HepG2 (cell line): ENCODE results near the gene IL33. TPM values are rescaled to one million over a fixed set of nuclear protein-coding genes. Genes with fewer than 3 reads are reported as not detected.
A peak's percentile ranks its signal among the peaks of the same experiment; 100 is the strongest.

Experiments
- ARNT2 ChIP-seq: sonication (generic); formaldehyde crosslinking; IDR thresholded peaks from 2 replicates; pipeline ENCODE4 v1.8.0; 2022; ENCODE audit warnings: mild to moderate bottlenecking, low read depth, missing genetic modification reagents, moderate library complexity
- BRD4 ChIP-seq: sonication (generic); formaldehyde crosslinking; IDR thresholded peaks from 2 replicates; pipeline ENCODE4 v1.4.0; 2020; ENCODE audit warnings: missing genetic modification reagents
- HMGA1 ChIP-seq: sonication (generic); formaldehyde crosslinking; conservative IDR thresholded peaks from 2 replicates; pipeline ENCODE4 v1.4.0; 2020; ENCODE audit warnings: missing genetic modification reagents
- HMGXB3 ChIP-seq: sonication (generic); formaldehyde crosslinking; IDR thresholded peaks from 2 replicates; pipeline ENCODE4 v1.4.0; 2020; ENCODE audit warnings: missing genetic modification reagents, borderline replicate concordance
- JDP2 ChIP-seq: sonication (generic); formaldehyde crosslinking; IDR thresholded peaks from 2 replicates; pipeline ENCODE4 v1.8.1; 2022; ENCODE audit warnings: missing genetic modification reagents, borderline replicate concordance
- MYNN ChIP-seq: sonication (generic); formaldehyde crosslinking; IDR thresholded peaks from 2 replicates; pipeline ENCODE4 v1.4.0; 2020; ENCODE audit warnings: mild to moderate bottlenecking, low read depth, missing genetic modification reagents
- NONO ChIP-seq, 2 experiments: fragments of 450-650 bp in 1 of 2; sonication (generic) in 1 of 2; formaldehyde crosslinking in 1 of 2; IDR thresholded peaks in 1 of 2; conservative IDR thresholded peaks in 1 of 2; 2 replicates each; pipeline versions ENCODE4 v1.6.1 to v1.8.0; 2017 to 2022; ENCODE audit warnings: mild to moderate bottlenecking in 1 of 2, missing genetic modification reagents in 1 of 2, moderate library complexity in 1 of 2
- PCBP1 ChIP-seq: fragments of 200-400 bp; formaldehyde crosslinking; IDR thresholded peaks from 2 replicates; pipeline ENCODE4 v1.6.1; 2017; ENCODE audit warnings: mild to moderate bottlenecking, low read depth, low read length, borderline replicate concordance
- PREB ChIP-seq: sonication (generic); formaldehyde crosslinking; IDR thresholded peaks from 2 replicates; pipeline ENCODE4 v1.4.0; 2020; ENCODE audit warnings: missing genetic modification reagents
- PRMT3 ChIP-seq: sonication (generic); formaldehyde crosslinking; IDR thresholded peaks from 2 replicates; pipeline ENCODE4 v1.8.1; 2022; ENCODE audit warnings: low read depth, mild to moderate bottlenecking, moderate library complexity, missing genetic modification reagents, borderline replicate concordance
- RAD51 ChIP-seq: fragments of 450-650 bp; IDR thresholded peaks from 2 replicates; pipeline ENCODE4 v1.6.1; 2016; ENCODE audit warnings: borderline replicate concordance
- SIN3B ChIP-seq: fragments of 150-350 bp; IDR thresholded peaks from 2 replicates; pipeline ENCODE4 v1.6.1; 2014; ENCODE audit warnings: low read length
- TCF12 ChIP-seq, 2 experiments: fragments of 450-650 bp in 1 of 2; sonication (generic) in 1 of 2; formaldehyde crosslinking in 1 of 2; IDR thresholded peaks; 2 replicates each; pipeline versions ENCODE4 v1.6.1 to v1.8.0; 2017 to 2022; ENCODE audit warnings: antibody characterized with exemption in 1 of 2, mild to moderate bottlenecking in 1 of 2, missing genetic modification reagents in 1 of 2, moderate library complexity in 1 of 2
- TP53 ChIP-seq: sonication (generic); formaldehyde crosslinking; conservative IDR thresholded peaks from 2 replicates; pipeline ENCODE4 v1.4.0; 2020; ENCODE audit warnings: missing genetic modification reagents
- TRAFD1 ChIP-seq: sonication (generic); formaldehyde crosslinking; IDR thresholded peaks from 2 replicates; pipeline ENCODE4 v1.5.1; 2020; ENCODE audit warnings: missing genetic modification reagents, mild to moderate bottlenecking, borderline replicate concordance
- ZC3H4 ChIP-seq: sonication (generic); formaldehyde crosslinking; IDR thresholded peaks from 2 replicates; pipeline ENCODE4 v1.4.0; 2020; ENCODE audit warnings: missing genetic modification reagents, borderline replicate concordance
- ZEB1 ChIP-seq: IDR thresholded peaks from 2 replicates; pipeline ENCODE4 v1.6.1; 2012; ENCODE audit warnings: mild to moderate bottlenecking, low read depth, inconsistent platforms; ENCODE audit not compliant: insufficient replicate concordance
- ZNF12 ChIP-seq: sonication (generic); formaldehyde crosslinking; IDR thresholded peaks from 2 replicates; pipeline ENCODE4 v1.5.0; 2020; ENCODE audit warnings: missing genetic modification reagents
- ZNF24 ChIP-seq: fragments of 450-650 bp; IDR thresholded peaks from 2 replicates; pipeline ENCODE4 v1.6.1; 2017; ENCODE audit warnings: antibody characterized with exemption, mild to moderate bottlenecking
- ZNF724P ChIP-seq: sonication (generic); formaldehyde crosslinking; IDR thresholded peaks from 2 replicates; pipeline ENCODE4 v1.8.0; 2022; ENCODE audit warnings: missing genetic modification reagents, borderline replicate concordance
- ZNF788 ChIP-seq: sonication (generic); formaldehyde crosslinking; IDR thresholded peaks from 2 replicates; pipeline ENCODE4 v1.5.0; 2020; ENCODE audit warnings: mild to moderate bottlenecking, missing genetic modification reagents, borderline replicate concordance
- ZNF816 ChIP-seq: sonication (generic); formaldehyde crosslinking; IDR thresholded peaks from 2 replicates; pipeline ENCODE4 v1.8.0; 2022; ENCODE audit warnings: missing genetic modification reagents, mild to moderate bottlenecking, borderline replicate concordance
- polyA plus RNA-seq, 8 experiments: library from polyadenylated mRNA; depleted of rRNA in 3 of 8; stranded (reverse) in 7 of 8; unstranded in 1 of 8; fragments of >200 nt; fragmentation: Illumina TruSeq in 4 of 8; extraction: Trizol in 4 of 8; gene quantifications; 2 replicates each; pipeline versions ENCODE4 v1.2.1 to v1.2.3, GENCODE V29; 2011 to 2016; ENCODE audit warnings: low read depth in 4 of 8, missing spikeins in 1 of 8, mixed read lengths in 1 of 8; ENCODE audit not compliant: insufficient read depth in 1 of 8
- total RNA-seq, 5 experiments: library from RNA; depleted of rRNA; stranded (reverse); fragments of >200 nt; fragmentation: Illumina TruSeq; extraction: Trizol; gene quantifications; 2 replicates each; pipeline ENCODE4 v1.2.3, GENCODE V29; 2016; ENCODE audit warnings: low read depth in 1 of 5

IL33 gene
- total and polyA plus RNA-seq, 2 of the 13 experiments (the other 11 are each of a cell fraction or from before 2014, with no cell fraction given) = 0.05 TPM; not detected in 1

- TF ChIP-seq HMGXB3 (CRISPR knock-in tag) = peak; percentile 40; the same call in 1 of the 2 replicates
- no peak for TF ChIP-seq MYNN
- no peak for TF ChIP-seq ZNF24
- no peak for TF ChIP-seq RAD51
- TF ChIP-seq ZNF816 (CRISPR knock-in tag) = no peak
- no peak for TF ChIP-seq PREB (CRISPR knock-in tag)
- no peak for TF ChIP-seq JDP2 (CRISPR knock-in tag)
- no peak for TF ChIP-seq SIN3B
- TF ChIP-seq ZEB1 = no peak
- 0 out of 2 replicates have a peak, but pooled peaks have one; percentile 28 for TF ChIP-seq ARNT2 (CRISPR knock-in tag)
- no peak for TF ChIP-seq TCF12 (IDR thresholded peaks at IDR 0.05)
- no peak for TF ChIP-seq TCF12 (CRISPR knock-in tag; IDR thresholded peaks at IDR 0.05)
- TF ChIP-seq ZC3H4 (CRISPR knock-in tag) = no peak
- TF ChIP-seq BRD4 (CRISPR knock-in tag) = 0 out of 2 replicates have a peak, but pooled peaks have one; percentile 26
- TF ChIP-seq PCBP1 = no peak
- no peak for TF ChIP-seq ZNF724P (CRISPR knock-in tag)
- peak; percentile 28; the same call in 1 of the 2 replicates for TF ChIP-seq ZNF12
- peak; percentile 57; the same call in 1 of the 2 replicates for TF ChIP-seq ZNF788 (CRISPR knock-in tag)
- TF ChIP-seq HMGA1 (CRISPR knock-in tag) = no peak
- TF ChIP-seq NONO (IDR thresholded peaks at IDR 0.05) = no peak
- 0 out of 2 replicates have a peak, but pooled peaks have one; percentile 34 for TF ChIP-seq NONO (CRISPR knock-in tag; conservative IDR thresholded peaks at IDR 0.05)
- TF ChIP-seq TRAFD1 = no peak
- peak; percentile 97; the same call in 1 of the 2 replicates for TF ChIP-seq TP53 (CRISPR knock-in tag)
- TF ChIP-seq PRMT3 (CRISPR knock-in tag) = no peak
Measured at GRCh38 chr9:6239048-6239461, 23.4 kb downstream of the IL33 start (continued).
